Naive thymus-derived CD4-positive, alpha-beta T cell (primary cell): ENCODE measurements around the gene SLC2A11. TPM values are rescaled to one million over a fixed set of nuclear protein-coding genes. Genes with fewer than 3 reads are reported as not detected.

Source experiments
- ATAC-seq: fragments of 150-1000 bp; cut with Tn5 transposase; 2 replicates; pipeline ENCODE4 v1.10.0; 2021; ENCODE audit warnings: mild to moderate bottlenecking, moderate library complexity
- CTCF ChIA-PET: fragments of 350-600 bp; sonication (Branson Sonifier 250); formaldehyde crosslinking; loops from one replicate; lab custom pipeline; 2021; ENCODE audit warnings: antibody characterized with exemption; lab: Charles Lee
- POLR2A ChIA-PET: fragments of 350-600 bp; sonication (Branson Sonifier 250); formaldehyde crosslinking; loops from one replicate; lab custom pipeline; 2021; ENCODE audit warnings: antibody characterized with exemption, inconsistent platforms; lab: Charles Lee
- DNase-seq, 9 donors: peaks; one replicate each; pipeline versions ENCODE4 v3.0.0 to v3.0.0-alpha.2; 2020 to 2022; ENCODE audit warnings: mixed read lengths in 1 of 9
- H3K27ac ChIP-seq: one replicate; pipeline ENCODE4 v1.7.0; 2013; ENCODE audit warnings: mild to moderate bottlenecking, low read depth, low read length, moderate library complexity
- H3K27me3 ChIP-seq, 2 donors: one replicate each; pipeline ENCODE4 v1.7.0; 2013; ENCODE audit warnings: low read length in 2 of 2, mild to moderate bottlenecking in 2 of 2, moderate library complexity in 2 of 2; ENCODE audit not compliant: control insufficient read depth in 2 of 2, insufficient read depth in 2 of 2
- H3K36me3 ChIP-seq, 3 experiments: 1 replicate in 2 of 3; 2 replicates in 1 of 3; pipeline ENCODE4 v1.7.0; 2013; ENCODE audit warnings: low read length in 3 of 3, mild to moderate bottlenecking in 3 of 3, moderate library complexity in 1 of 3; ENCODE audit not compliant: insufficient read depth in 3 of 3, control insufficient read depth in 2 of 3
- H3K4me1 ChIP-seq, 2 donors: one replicate each; pipeline ENCODE4 v1.7.0; 2013; ENCODE audit warnings: low read length in 2 of 2, mild to moderate bottlenecking in 2 of 2, moderate library complexity in 1 of 2; ENCODE audit not compliant: control insufficient read depth in 2 of 2, insufficient read depth in 2 of 2
- H3K4me3 ChIP-seq: 2 replicates; pipeline ENCODE4 v1.7.0; 2013; ENCODE audit warnings: mild to moderate bottlenecking, low read length
- H3K9me3 ChIP-seq, 3 experiments: 1 replicate in 2 of 3; 2 replicates in 1 of 3; pipeline ENCODE4 v1.7.0; 2013; ENCODE audit warnings: low read length in 3 of 3; ENCODE audit not compliant: control insufficient read depth in 2 of 3
- H3K27ac Mint-ChIP-seq, 9 donors: one replicate each; pipeline ENCODE4 v1.8.0; 2020 to 2022; ENCODE audit warnings: mixed read lengths in 9 of 9, mild to moderate bottlenecking in 8 of 9, moderate library complexity in 5 of 9, inconsistent platforms in 2 of 9
- H3K27me3 Mint-ChIP-seq, 5 donors: one replicate each; pipeline ENCODE4 v1.8.0; 2021 to 2022; ENCODE audit warnings: mixed read lengths in 5 of 5, mild to moderate bottlenecking in 1 of 5
- H3K36me3 Mint-ChIP-seq, 5 donors: one replicate each; pipeline ENCODE4 v1.8.0; 2020 to 2022; ENCODE audit warnings: mixed read lengths in 5 of 5, mild to moderate bottlenecking in 3 of 5, inconsistent platforms in 1 of 5
- H3K4me1 Mint-ChIP-seq, 7 donors: one replicate each; pipeline ENCODE4 v1.8.0; 2020 to 2022; ENCODE audit warnings: mixed read lengths in 7 of 7, mild to moderate bottlenecking in 3 of 7, inconsistent platforms in 1 of 7
- H3K4me3 Mint-ChIP-seq, 10 donors: one replicate each; pipeline ENCODE4 v1.8.0; 2020 to 2022; ENCODE audit warnings: mild to moderate bottlenecking in 10 of 10, mixed read lengths in 10 of 10, moderate library complexity in 6 of 10, inconsistent platforms in 2 of 10
- H3K9me3 Mint-ChIP-seq, 11 donors: one replicate each; pipeline ENCODE4 v1.8.0; 2020 to 2022; ENCODE audit warnings: mixed read lengths in 11 of 11, mild to moderate bottlenecking in 4 of 11, inconsistent platforms in 1 of 11, moderate library complexity in 1 of 11
- intact Hi-C, 2 donors: fragments of 100-400 bp; cut with micrococcal nuclease; formaldehyde crosslinking; loops; one replicate each; pipeline ENCODE4 v1.15.1; 2023
- polyA plus RNA-seq, 2 donors: library from polyadenylated mRNA; unstranded; fragments of 300-500 nt; fragmentation: Illumina TruSeq; gene quantifications; one replicate each; pipeline ENCODE4 v1.2.3, GENCODE V29; 2021
- total RNA-seq, 6 experiments: library from RNA in 5 of 6; stranded (reverse) in 5 of 6; gene quantifications; 1 replicate in 5 of 6; 2 replicates in 1 of 6; pipeline ENCODE4 v1.2.3 and lab custom pipeline; 2021 to 2026

Gene SLC2A11
- total and polyA plus RNA-seq, 7 experiments from 2014 or later, result 5.9 to 29.7 (median 10.9) TPM

GRCh38 chr22:23845265-23846080 lies 12.2 kb upstream of the SLC2A11 start:
- Histone ChIP-seq H3K36me3 (no peaks in the 10 kb centered on the region), H3K4me3 (no peak overlapping the region), H3K9me3 (no peaks in the 10 kb centered on the region), H3K27me3 (no peaks in the 10 kb centered on the region), H3K4me1 (no peaks in the 10 kb centered on the region), H3K27ac (no peak overlapping the region)
- ChIA-PET CTCF (interaction anchor here (0.5 to 1.3 kb wide), 2 partner anchors 13 to 20 kb away, joined by 3 to 4 read pairs; no protein-coding TSS in a partner anchor), POLR2A (interaction anchor here (0.5 to 1.9 kb wide), 4 partner anchors 12 to 58 kb away, joined by 3 to 10 read pairs (median 3); partner anchors contain the start of gene SLC2A11)
- H3K27me3 Mint-ChIP-seq, result peaks cover 0 to 6% (median 0%) of the 10 kb centered on the region in 5 donors
- intact Hi-C loops, result loop anchor here (5.0 kb wide), 5 partner anchors 108 to 303 kb away; no protein-coding TSS in a partner anchor
- peak overlapping the region in 1 of 9 donors; percentile 49 for H3K27ac Mint-ChIP-seq
- DNase-seq (no peak), ATAC-seq (no peak)
- no peak overlapping the region for H3K4me3 Mint-ChIP-seq
- H3K9me3 Mint-ChIP-seq, result peaks cover 0 to 2% (median 0%) of the 10 kb centered on the region in 11 donors
- no peaks in the 10 kb centered on the region for H3K36me3 Mint-ChIP-seq
- peaks cover 0 to 4% (median 0%) of the 10 kb centered on the region in 7 donors for H3K4me1 Mint-ChIP-seq

- H3K4me3 ChIP-seq, result no peak overlapping the region
- H3K27ac ChIP-seq, result no peak overlapping the region
- CTCF ChIA-PET, result interaction anchor here (0.5 to 1.4 kb wide), 4 partner anchors 12 to 174 kb away, joined by 3 to 4 read pairs (median 3); no protein-coding TSS in a partner anchor
- Mint-ChIP-seq H3K36me3 (no peaks in the 10 kb centered on the region), H3K27me3 (peaks cover 0 to 10% (median 0%) of the 10 kb centered on the region in 5 donors), H3K4me3 (no peak overlapping the region), H3K27ac (no peak overlapping the region), H3K4me1 (peaks cover 0 to 4% (median 0%) of the 10 kb centered on the region in 7 donors), H3K9me3 (peaks cover 0 to 2% (median 0%) of the 10 kb centered on the region in 11 donors)
- DNase-seq (no peak), ATAC-seq (no peak)
- intact Hi-C loops, result loop anchor here (5.0 kb wide), 5 partner anchors 109 to 304 kb away; no protein-coding TSS in a partner anchor
- H3K27me3 ChIP-seq, result no peaks in the 10 kb centered on the region
- H3K9me3 ChIP-seq, result no peaks in the 10 kb centered on the region
- H3K4me1 ChIP-seq, result no peaks in the 10 kb centered on the region
- POLR2A ChIA-PET, result interaction anchor here (0.5 to 1.9 kb wide), 3 partner anchors 11 to 14 kb away, joined by 3 to 10 read pairs (median 3); partner anchors contain the start of gene SLC2A11
- H3K36me3 ChIP-seq, result no peaks in the 10 kb centered on the region
Observed at GRCh38 chr22:23846081-23846469, 11.6 kb upstream of the SLC2A11 start.

GRCh38 chr22:23847310-23847920 lies 10.3 kb upstream of the SLC2A11 start:
- POLR2A ChIA-PET, result interaction anchor here (0.7 kb wide), 1 partner anchor 442 kb away, joined by 3 read pairs; no protein-coding TSS in a partner anchor

GRCh38 chr22:23847991-23848864 lies 9.4 kb upstream of the SLC2A11 start:
- no peak for ATAC-seq
- Histone ChIP-seq H3K36me3 (no peaks in the 10 kb centered on the region), H3K4me3 (no peak overlapping the region), H3K4me1 (no peaks in the 10 kb centered on the region), H3K9me3 (no peaks in the 10 kb centered on the region), H3K27ac (no peak overlapping the region), H3K27me3 (no peaks in the 10 kb centered on the region)
- Mint-ChIP-seq H3K36me3 (no peaks in the 10 kb centered on the region), H3K27ac (no peak overlapping the region), H3K4me1 (peaks cover 0 to 4% (median 0%) of the 10 kb centered on the region in 7 donors), H3K9me3 (peaks cover 0 to 4% (median 0%) of the 10 kb centered on the region in 11 donors), H3K27me3 (peaks cover 0 to 13% (median 0%) of the 10 kb centered on the region in 5 donors), H3K4me3 (no peak overlapping the region)
- intact Hi-C loops, result loop anchor here (5.0 kb wide), 5 partner anchors 111 to 306 kb away; no protein-coding TSS in a partner anchor
- ChIA-PET POLR2A (interaction anchor here (0.7 to 1.7 kb wide), 2 partner anchors 9 to 443 kb away, joined by 3 to 5 read pairs; partner anchors contain the start of gene SLC2A11), CTCF (interaction anchor here (0.7 to 2.8 kb wide), 8 partner anchors 10 to 622 kb away, joined by 3 to 21 read pairs (median 3); partner anchors contain the start of genes CHCHD10 and SLC2A11)
- no peak for DNase-seq

More at GRCh38 chr22:23847310-23847920, 10.3 kb upstream of the SLC2A11 start:
- ATAC-seq (no peak), DNase-seq (no peak)
- Histone ChIP-seq H3K4me1 (no peaks in the 10 kb centered on the region), H3K27ac (no peak overlapping the region), H3K36me3 (no peaks in the 10 kb centered on the region), H3K9me3 (no peaks in the 10 kb centered on the region), H3K27me3 (no peaks in the 10 kb centered on the region), H3K4me3 (no peak overlapping the region)
- peaks cover 0 to 4% (median 0%) of the 10 kb centered on the region in 7 donors for H3K4me1 Mint-ChIP-seq
- CTCF ChIA-PET, result interaction anchor here (0.7 to 1.4 kb wide), 4 partner anchors 76 to 622 kb away, joined by 3 read pairs; partner anchors contain the start of gene CHCHD10
- H3K27me3 Mint-ChIP-seq, result peaks cover 0 to 13% (median 0%) of the 10 kb centered on the region in 5 donors
- no peak overlapping the region for H3K4me3 Mint-ChIP-seq
- intact Hi-C loops, result loop anchor here (5.0 kb wide), 5 partner anchors 110 to 305 kb away; no protein-coding TSS in a partner anchor
- H3K27ac Mint-ChIP-seq, result no peak overlapping the region
- H3K36me3 Mint-ChIP-seq, result no peaks in the 10 kb centered on the region
- peaks cover 0 to 4% (median 0%) of the 10 kb centered on the region in 11 donors for H3K9me3 Mint-ChIP-seq

GRCh38 chr22:23849009-23850006 lies 8.4 kb upstream of the SLC2A11 start:
- POLR2A ChIA-PET, result interaction anchor here (1.7 kb wide), 1 partner anchor 8 kb away, joined by 5 read pairs; the partner anchor contains the start of gene SLC2A11
- no peaks in the 10 kb centered on the region for H3K36me3 Mint-ChIP-seq

More at GRCh38 chr22:23849009-23850006, 8.4 kb upstream of the SLC2A11 start:
- ATAC-seq (peak; percentile 98), DNase-seq (peak; percentile 70 to 96 (median 84))
- Histone ChIP-seq H3K27ac (no peak overlapping the region), H3K9me3 (no peaks in the 10 kb centered on the region), H3K36me3 (no peaks in the 10 kb centered on the region), H3K27me3 (no peaks in the 10 kb centered on the region), H3K4me1 (no peaks in the 10 kb centered on the region), H3K4me3 (no peak overlapping the region)
- H3K4me1 Mint-ChIP-seq, result peaks cover 0 to 4% (median 0%) of the 10 kb centered on the region in 7 donors
- peaks cover 0 to 4% (median 0%) of the 10 kb centered on the region in 11 donors for H3K9me3 Mint-ChIP-seq
- intact Hi-C loops, result loop anchor here (1.0 to 5.0 kb wide), 8 partner anchors 78 to 308 kb away; no protein-coding TSS in a partner anchor
- peak overlapping the region in 3 of 10 donors; percentile 12 to 49 (median 23) for H3K4me3 Mint-ChIP-seq
- H3K27me3 Mint-ChIP-seq, result peaks cover 0 to 13% (median 0%) of the 10 kb centered on the region in 5 donors
- no peak overlapping the region for H3K27ac Mint-ChIP-seq
- CTCF ChIA-PET, result interaction anchor here (0.5 to 2.8 kb wide), 12 partner anchors 9 to 627 kb away, joined by 3 to 21 read pairs (median 4); partner anchors contain the start of genes MIF and SLC2A11
